ENCODE measurements around the gene LRP10.

GRCh38 chr14:22847661-22848341 lies 23.7 kb upstream of the LRP10 start:
- TF ChIP-seq CTCF (conservative IDR thresholded peaks at IDR 0.05; ENCODE audit: low read depth, low read length) (no peak), EZH2 (IDR thresholded peaks at IDR 0.05; ENCODE audit: borderline replicate concordance, low read depth, low read length, poor library complexity, severe bottlenecking) (no peak)
